HepG2 (cell line): ENCODE results near the gene ZNHIT1. TPM values are rescaled to one million over a fixed set of nuclear protein-coding genes. Genes with fewer than 3 reads are reported as not detected.
A peak's percentile ranks its signal among the peaks of the same experiment; 100 is the strongest.

ENCODE experiments used
- BORCS8-MEF2B ChIP-seq: sonication (generic); formaldehyde crosslinking; IDR thresholded peaks from 2 replicates; pipeline ENCODE4 v1.8.0; 2022; ENCODE audit warnings: mild to moderate bottlenecking, missing genetic modification reagents
- CBFB ChIP-seq: sonication (generic); formaldehyde crosslinking; IDR thresholded peaks from 2 replicates; pipeline ENCODE4 v1.4.0; 2020; ENCODE audit warnings: missing genetic modification reagents
- CREB1 ChIP-seq, 2 experiments: fragments of 450-650 bp in 1 of 2; IDR thresholded peaks; 2 replicates each; pipeline ENCODE4 v1.6.1; 2016 to 2017; ENCODE audit warnings: control low read depth in 1 of 2, mild to moderate bottlenecking in 1 of 2, missing compliant biosample characterization in 1 of 2, missing genetic modification characterization in 1 of 2
- GABPA ChIP-seq, 2 experiments: IDR thresholded peaks; 2 replicates each; pipeline ENCODE4 v1.6.1; 2011 to 2016; ENCODE audit warnings: low read depth in 2 of 2, low read length in 1 of 2, missing biosample characterization in 1 of 2, missing genetic modification characterization in 1 of 2
- GATAD1 ChIP-seq: IDR thresholded peaks from 2 replicates; pipeline ENCODE4 v1.6.1; 2016; ENCODE audit warnings: missing genetic modification reagents, missing compliant biosample characterization
- HNF1A ChIP-seq, 2 experiments: sonication (generic) in 1 of 2; formaldehyde crosslinking in 1 of 2; IDR thresholded peaks; 2 replicates each; pipeline versions ENCODE4 v1.4.0 to v1.6.1; 2016 to 2020; ENCODE audit warnings: borderline replicate concordance in 1 of 2, low read depth in 1 of 2, mild to moderate bottlenecking in 1 of 2, missing genetic modification reagents in 1 of 2
- HOXA3 ChIP-seq: sonication (generic); formaldehyde crosslinking; IDR thresholded peaks from 2 replicates; pipeline ENCODE4 v1.5.0; 2020; ENCODE audit warnings: missing genetic modification reagents
- KLF11 ChIP-seq: IDR thresholded peaks from 2 replicates; pipeline ENCODE4 v1.6.1; 2016; ENCODE audit warnings: missing compliant biosample characterization
- MIER3 ChIP-seq: IDR thresholded peaks from 2 replicates; pipeline ENCODE4 v1.6.1; 2016; ENCODE audit warnings: missing compliant biosample characterization, borderline replicate concordance
- PBX3 ChIP-seq: sonication (generic); formaldehyde crosslinking; IDR thresholded peaks from 2 replicates; pipeline ENCODE4 v1.8.1; 2023; ENCODE audit warnings: missing genetic modification reagents, inconsistent platforms, borderline replicate concordance
- PRDM10 ChIP-seq: sonication (generic); formaldehyde crosslinking; IDR thresholded peaks from 2 replicates; pipeline ENCODE4 v1.4.0; 2020; ENCODE audit warnings: low read depth, missing genetic modification reagents
- TARDBP ChIP-seq: sonication (generic); formaldehyde crosslinking; IDR thresholded peaks from 2 replicates; pipeline ENCODE4 v1.8.0; 2022; ENCODE audit warnings: mild to moderate bottlenecking, missing genetic modification reagents
- YEATS2 ChIP-seq: sonication (generic); formaldehyde crosslinking; IDR thresholded peaks from 2 replicates; pipeline ENCODE4 v1.4.0; 2020; ENCODE audit warnings: missing genetic modification reagents, borderline replicate concordance
- ZBTB42 ChIP-seq: sonication (generic); formaldehyde crosslinking; IDR thresholded peaks from 2 replicates; pipeline ENCODE4 v1.5.0; 2020; ENCODE audit warnings: mild to moderate bottlenecking, missing genetic modification reagents
- ZFYVE20 ChIP-seq: sonication (generic); formaldehyde crosslinking; IDR thresholded peaks from 2 replicates; pipeline ENCODE4 v1.8.0; 2023; ENCODE audit warnings: low read depth, mild to moderate bottlenecking, moderate library complexity, missing genetic modification reagents, borderline replicate concordance
- ZNF550 ChIP-seq: sonication (generic); formaldehyde crosslinking; IDR thresholded peaks from 2 replicates; pipeline ENCODE4 v1.4.0; 2020; ENCODE audit warnings: mild to moderate bottlenecking, missing genetic modification reagents, borderline replicate concordance
- ZNF605 ChIP-seq: sonication (generic); formaldehyde crosslinking; IDR thresholded peaks from 2 replicates; pipeline ENCODE4 v1.8.0; 2022; ENCODE audit warnings: mild to moderate bottlenecking, missing genetic modification reagents
- ZNF839 ChIP-seq: sonication (generic); formaldehyde crosslinking; IDR thresholded peaks from 2 replicates; pipeline ENCODE4 v1.4.0; 2020; ENCODE audit warnings: missing genetic modification reagents, mild to moderate bottlenecking, borderline replicate concordance
- ZSCAN12 ChIP-seq: sonication (generic); formaldehyde crosslinking; IDR thresholded peaks from 2 replicates; pipeline ENCODE4 v1.9.0; 2021; ENCODE audit warnings: mild to moderate bottlenecking, missing genetic modification reagents
- polyA plus RNA-seq, 8 experiments: library from polyadenylated mRNA; depleted of rRNA in 3 of 8; stranded (reverse) in 7 of 8; unstranded in 1 of 8; fragments of >200 nt; fragmentation: Illumina TruSeq in 4 of 8; extraction: Trizol in 4 of 8; gene quantifications; 2 replicates each; pipeline versions ENCODE4 v1.2.1 to v1.2.3, GENCODE V29; 2011 to 2016; ENCODE audit warnings: low read depth in 4 of 8, missing spikeins in 1 of 8, mixed read lengths in 1 of 8; ENCODE audit not compliant: insufficient read depth in 1 of 8
- total RNA-seq, 5 experiments: library from RNA; depleted of rRNA; stranded (reverse); fragments of >200 nt; fragmentation: Illumina TruSeq; extraction: Trizol; gene quantifications; 2 replicates each; pipeline ENCODE4 v1.2.3, GENCODE V29; 2016; ENCODE audit warnings: low read depth in 1 of 5

Gene ZNHIT1
- total and polyA plus RNA-seq, 2 of the 13 experiments (the other 11 are each of a cell fraction or from before 2014, with no cell fraction given) = 32.5 to 64.5 TPM

- peak; percentile 73 for TF ChIP-seq CREB1 (IDR thresholded peaks at IDR 0.05)
- peak; percentile 93 for TF ChIP-seq CREB1 (CRISPR knock-in tag; IDR thresholded peaks at IDR 0.05)
- TF ChIP-seq HOXA3 = peak; percentile 88
- peak; percentile 20 for TF ChIP-seq KLF11
- TF ChIP-seq GATAD1 (CRISPR knock-in tag) = peak; percentile 72
- TF ChIP-seq MIER3 (CRISPR knock-in tag) = 0 out of 2 replicates have a peak, but pooled peaks have one; percentile 17
- TF ChIP-seq YEATS2 (CRISPR knock-in tag) = peak; percentile 63; the same call in 1 of the 2 replicates
- no peak for TF ChIP-seq ZBTB42 (CRISPR knock-in tag)
- no peak for TF ChIP-seq ZNF550
- TF ChIP-seq PRDM10 (CRISPR knock-in tag) = peak; percentile 10; the same call in 1 of the 2 replicates
- peak; percentile 74 for TF ChIP-seq GABPA (IDR thresholded peaks at IDR 0.05; ENCODE audit: low read depth, low read length)
- TF ChIP-seq GABPA (CRISPR knock-in tag; IDR thresholded peaks at IDR 0.05; ENCODE audit: low read depth) = peak; percentile 97
- TF ChIP-seq PBX3 = 0 out of 2 replicates have a peak, but pooled peaks have one; percentile 22
- TF ChIP-seq ZFYVE20 (CRISPR knock-in tag) = no peak
- TF ChIP-seq HNF1A (IDR thresholded peaks at IDR 0.05; ENCODE audit: low read depth) = no peak
- 0 out of 2 replicates have a peak, but pooled peaks have one; percentile 5 for TF ChIP-seq HNF1A (CRISPR knock-in tag; IDR thresholded peaks at IDR 0.05; ENCODE audit: borderline replicate concordance)
- peak; percentile 52; the same call in 1 of the 2 replicates for TF ChIP-seq TARDBP
- peak; percentile 18; the same call in 1 of the 2 replicates for TF ChIP-seq ZSCAN12 (CRISPR knock-in tag)
- TF ChIP-seq BORCS8-MEF2B = no peak
- TF ChIP-seq ZNF839 (CRISPR knock-in tag) = no peak
- peak; percentile 78 for TF ChIP-seq CBFB (CRISPR knock-in tag)
- peak; percentile 24; the same call in 1 of the 2 replicates for TF ChIP-seq ZNF605 (CRISPR knock-in tag)
These were observed at the start of gene ZNHIT1, which contains the start of gene PLOD3 (continued) for GRCh38 chr7:101217388-101218235.
